ENCODE data around the gene SLC36A1.

DNA sequence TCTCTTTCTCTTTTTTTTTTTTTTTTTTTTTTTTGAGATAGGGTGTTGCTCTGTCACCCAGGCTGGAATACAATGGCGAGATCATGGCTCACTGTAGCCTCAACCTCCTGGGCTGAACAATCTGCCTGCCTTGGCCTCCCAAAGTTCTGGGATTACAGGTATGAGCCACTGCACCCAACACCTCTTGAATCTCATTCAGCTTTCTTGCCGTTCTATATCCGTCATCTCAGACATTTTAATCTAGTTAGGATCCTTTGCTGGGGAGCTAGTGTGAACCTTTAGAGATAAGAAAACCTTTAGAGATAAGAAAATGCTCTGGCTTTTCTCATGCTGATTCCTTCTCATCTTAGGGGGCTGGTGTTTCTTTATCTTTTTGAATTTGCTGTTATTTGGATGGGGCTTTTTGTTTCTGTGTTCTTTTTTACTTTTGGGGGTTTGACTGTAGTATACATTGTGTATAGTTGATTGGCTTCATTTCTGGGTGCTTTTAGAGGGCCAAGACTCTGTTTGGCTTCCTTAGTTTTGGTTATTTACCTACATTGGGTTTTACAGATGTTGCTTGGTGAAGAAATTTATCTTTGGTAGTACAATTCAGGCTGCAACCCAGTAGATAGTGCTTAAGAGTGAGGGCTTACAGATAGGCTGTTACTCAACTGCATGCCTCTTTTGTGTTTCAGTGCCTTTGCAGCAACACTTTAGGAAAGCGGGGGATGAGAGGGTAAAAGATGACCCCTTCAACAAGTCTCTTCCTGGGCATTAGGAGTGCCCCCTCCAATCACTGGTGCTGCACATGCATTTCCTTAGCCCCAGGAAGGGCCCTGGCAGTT is 41.9 kb upstream of the SLC36A1 start:
- TF ChIP-seq, protein P1, sequence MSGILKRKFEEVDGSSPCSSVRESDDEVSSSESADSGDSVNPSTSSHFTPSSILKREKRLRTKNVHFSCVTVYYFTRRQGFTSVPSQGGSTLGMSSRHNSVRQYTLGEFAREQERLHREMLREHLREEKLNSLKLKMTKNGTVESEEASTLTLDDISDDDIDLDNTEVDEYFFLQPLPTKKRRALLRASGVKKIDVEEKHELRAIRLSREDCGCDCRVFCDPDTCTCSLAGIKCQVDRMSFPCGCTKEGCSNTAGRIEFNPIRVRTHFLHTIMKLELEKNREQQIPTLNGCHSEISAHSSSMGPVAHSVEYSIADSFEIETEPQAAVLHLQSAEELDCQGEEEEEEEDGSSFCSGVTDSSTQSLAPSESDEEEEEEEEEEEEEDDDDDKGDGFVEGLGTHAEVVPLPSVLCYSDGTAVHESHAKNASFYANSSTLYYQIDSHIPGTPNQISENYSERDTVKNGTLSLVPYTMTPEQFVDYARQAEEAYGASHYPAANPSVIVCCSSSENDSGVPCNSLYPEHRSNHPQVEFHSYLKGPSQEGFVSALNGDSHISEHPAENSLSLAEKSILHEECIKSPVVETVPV (CRISPR knock-in tag; IDR thresholded peaks at IDR 0.05), result no peak
- TF ChIP-seq, protein P2, sequence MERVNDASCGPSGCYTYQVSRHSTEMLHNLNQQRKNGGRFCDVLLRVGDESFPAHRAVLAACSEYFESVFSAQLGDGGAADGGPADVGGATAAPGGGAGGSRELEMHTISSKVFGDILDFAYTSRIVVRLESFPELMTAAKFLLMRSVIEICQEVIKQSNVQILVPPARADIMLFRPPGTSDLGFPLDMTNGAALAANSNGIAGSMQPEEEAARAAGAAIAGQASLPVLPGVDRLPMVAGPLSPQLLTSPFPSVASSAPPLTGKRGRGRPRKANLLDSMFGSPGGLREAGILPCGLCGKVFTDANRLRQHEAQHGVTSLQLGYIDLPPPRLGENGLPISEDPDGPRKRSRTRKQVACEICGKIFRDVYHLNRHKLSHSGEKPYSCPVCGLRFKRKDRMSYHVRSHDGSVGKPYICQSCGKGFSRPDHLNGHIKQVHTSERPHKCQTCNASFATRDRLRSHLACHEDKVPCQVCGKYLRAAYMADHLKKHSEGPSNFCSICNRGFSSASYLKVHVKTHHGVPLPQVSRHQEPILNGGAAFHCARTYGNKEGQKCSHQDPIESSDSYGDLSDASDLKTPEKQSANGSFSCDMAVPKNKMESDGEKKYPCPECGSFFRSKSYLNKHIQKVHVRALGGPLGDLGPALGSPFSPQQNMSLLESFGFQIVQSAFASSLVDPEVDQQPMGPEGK (CRISPR knock-in tag; IDR thresholded peaks at IDR 0.05; ENCODE audit: borderline replicate concordance), result no peak
- TF ChIP-seq, protein P3, sequence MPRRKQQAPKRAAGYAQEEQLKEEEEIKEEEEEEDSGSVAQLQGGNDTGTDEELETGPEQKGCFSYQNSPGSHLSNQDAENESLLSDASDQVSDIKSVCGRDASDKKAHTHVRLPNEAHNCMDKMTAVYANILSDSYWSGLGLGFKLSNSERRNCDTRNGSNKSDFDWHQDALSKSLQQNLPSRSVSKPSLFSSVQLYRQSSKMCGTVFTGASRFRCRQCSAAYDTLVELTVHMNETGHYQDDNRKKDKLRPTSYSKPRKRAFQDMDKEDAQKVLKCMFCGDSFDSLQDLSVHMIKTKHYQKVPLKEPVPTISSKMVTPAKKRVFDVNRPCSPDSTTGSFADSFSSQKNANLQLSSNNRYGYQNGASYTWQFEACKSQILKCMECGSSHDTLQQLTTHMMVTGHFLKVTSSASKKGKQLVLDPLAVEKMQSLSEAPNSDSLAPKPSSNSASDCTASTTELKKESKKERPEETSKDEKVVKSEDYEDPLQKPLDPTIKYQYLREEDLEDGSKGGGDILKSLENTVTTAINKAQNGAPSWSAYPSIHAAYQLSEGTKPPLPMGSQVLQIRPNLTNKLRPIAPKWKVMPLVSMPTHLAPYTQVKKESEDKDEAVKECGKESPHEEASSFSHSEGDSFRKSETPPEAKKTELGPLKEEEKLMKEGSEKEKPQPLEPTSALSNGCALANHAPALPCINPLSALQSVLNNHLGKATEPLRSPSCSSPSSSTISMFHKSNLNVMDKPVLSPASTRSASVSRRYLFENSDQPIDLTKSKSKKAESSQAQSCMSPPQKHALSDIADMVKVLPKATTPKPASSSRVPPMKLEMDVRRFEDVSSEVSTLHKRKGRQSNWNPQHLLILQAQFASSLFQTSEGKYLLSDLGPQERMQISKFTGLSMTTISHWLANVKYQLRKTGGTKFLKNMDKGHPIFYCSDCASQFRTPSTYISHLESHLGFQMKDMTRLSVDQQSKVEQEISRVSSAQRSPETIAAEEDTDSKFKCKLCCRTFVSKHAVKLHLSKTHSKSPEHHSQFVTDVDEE (CRISPR knock-in tag; IDR thresholded peaks at IDR 0.05), result no peak
- TF ChIP-seq ZFP30 (CRISPR knock-in tag; IDR thresholded peaks at IDR 0.05), result no peak
- no peak for TF ChIP-seq GLIS3 (CRISPR knock-in tag; IDR thresholded peaks at IDR 0.05)
- TF ChIP-seq, protein P4, sequence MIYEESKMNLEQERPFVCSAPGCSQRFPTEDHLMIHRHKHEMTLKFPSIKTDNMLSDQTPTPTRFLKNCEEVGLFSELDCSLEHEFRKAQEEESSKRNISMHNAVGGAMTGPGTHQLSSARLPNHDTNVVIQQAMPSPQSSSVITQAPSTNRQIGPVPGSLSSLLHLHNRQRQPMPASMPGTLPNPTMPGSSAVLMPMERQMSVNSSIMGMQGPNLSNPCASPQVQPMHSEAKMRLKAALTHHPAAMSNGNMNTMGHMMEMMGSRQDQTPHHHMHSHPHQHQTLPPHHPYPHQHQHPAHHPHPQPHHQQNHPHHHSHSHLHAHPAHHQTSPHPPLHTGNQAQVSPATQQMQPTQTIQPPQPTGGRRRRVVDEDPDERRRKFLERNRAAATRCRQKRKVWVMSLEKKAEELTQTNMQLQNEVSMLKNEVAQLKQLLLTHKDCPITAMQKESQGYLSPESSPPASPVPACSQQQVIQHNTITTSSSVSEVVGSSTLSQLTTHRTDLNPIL (CRISPR knock-in tag; IDR thresholded peaks at IDR 0.05; ENCODE audit: low read depth), result no peak
- TF ChIP-seq OSR1 (CRISPR knock-in tag; IDR thresholded peaks at IDR 0.05), result no peak
- no peak for TF ChIP-seq ZNF8 (CRISPR knock-in tag; IDR thresholded peaks at IDR 0.05)
- TF ChIP-seq BACH2 (CRISPR knock-in tag; IDR thresholded peaks at IDR 0.05; ENCODE audit: borderline replicate concordance), result no peak
- TF ChIP-seq PPARA (CRISPR knock-in tag; IDR thresholded peaks at IDR 0.05; ENCODE audit: borderline replicate concordance), result no peak
